NCI-H460 (cell line): Measurements from ENCODE around the gene TRIM54. TPM values are rescaled to one million over a fixed set of nuclear protein-coding genes. Genes with fewer than 3 reads are reported as not detected.
"Not testable (repeated sequence)": the region's sequence is repeated elsewhere in the genome, so short reads cannot be mapped to it uniquely, and the experiment has no call there.

Experiments
- DNase-seq: peaks from one replicate; pipeline ENCODE4 v3.0.0-alpha.2; 2016; ENCODE audit warnings: low read depth; ENCODE audit errors: extremely low read depth
- total RNA-seq: library from RNA; depleted of rRNA; stranded (reverse); fragments of >200 nt; shearing (Covaris generic); gene quantifications from 2 replicates; pipeline ENCODE4 v1.2.3, GENCODE V29; 2014

Gene TRIM54
- total RNA-seq, 1 experiment from 2014 or later: 0.12 TPM

DNA sequence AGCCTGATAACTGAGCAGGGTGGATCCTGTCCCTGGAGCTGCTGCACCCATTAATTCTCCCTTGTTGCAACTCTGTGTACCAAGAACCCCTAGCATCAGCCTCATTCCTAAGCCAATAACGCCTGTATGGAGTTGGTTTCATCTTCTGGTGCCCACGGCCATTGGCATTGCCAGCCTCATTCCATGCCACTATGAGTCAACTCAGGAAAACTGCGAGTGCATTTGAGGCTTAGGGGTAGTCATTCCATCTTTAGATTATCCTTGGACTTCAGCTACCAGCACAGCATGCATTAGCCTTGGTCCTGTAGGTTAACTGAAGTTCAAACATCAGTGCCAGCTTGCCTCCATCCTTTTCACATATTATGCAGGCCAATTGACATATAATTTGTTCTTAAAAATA, 1.4 kb upstream of the TRIM54 start:
- DNase-seq: no peak

DNA sequence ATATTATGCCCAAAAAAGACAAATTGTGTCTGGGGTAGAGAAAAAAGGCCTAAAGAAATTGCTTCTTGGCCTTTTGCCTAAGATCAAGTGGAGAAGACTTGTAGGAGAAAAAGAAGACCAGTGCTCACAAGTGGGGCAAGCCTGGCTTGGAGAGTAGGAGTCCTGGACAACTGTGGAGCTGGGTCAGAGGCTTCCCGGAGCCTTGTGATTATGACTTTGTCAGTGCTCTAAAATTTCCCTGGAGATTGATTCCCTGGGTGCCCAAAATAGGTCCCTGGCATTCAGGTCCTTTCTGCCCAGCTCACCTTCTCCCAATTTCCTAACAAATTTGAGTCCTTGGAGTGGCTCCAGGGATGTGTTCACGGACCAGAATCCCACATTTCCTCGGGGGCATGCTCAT, 787 bp upstream of the TRIM54 start:
- DNase-seq: no peak

DNA sequence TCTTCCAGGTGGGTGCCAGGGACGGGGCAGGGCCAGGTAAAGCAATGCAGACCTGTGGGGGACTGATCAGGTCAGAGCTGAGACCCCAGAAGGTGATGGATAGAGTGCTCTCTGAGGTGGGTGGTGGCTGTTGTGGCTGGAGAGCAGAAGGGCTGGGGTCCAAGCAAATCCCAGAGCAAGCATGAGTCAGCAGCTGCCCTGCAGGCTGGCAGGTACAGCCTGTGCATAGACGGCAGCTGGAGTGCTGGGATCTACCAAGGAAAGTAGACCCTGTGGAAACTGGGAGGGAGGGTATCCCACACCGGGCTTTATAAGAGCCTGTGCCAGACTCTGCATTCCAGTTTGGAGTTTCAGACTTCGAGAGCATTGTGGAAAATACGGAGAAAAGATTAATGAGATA, 663 bp downstream of the TRIM54 start:
- DNase-seq: no peak

DNA sequence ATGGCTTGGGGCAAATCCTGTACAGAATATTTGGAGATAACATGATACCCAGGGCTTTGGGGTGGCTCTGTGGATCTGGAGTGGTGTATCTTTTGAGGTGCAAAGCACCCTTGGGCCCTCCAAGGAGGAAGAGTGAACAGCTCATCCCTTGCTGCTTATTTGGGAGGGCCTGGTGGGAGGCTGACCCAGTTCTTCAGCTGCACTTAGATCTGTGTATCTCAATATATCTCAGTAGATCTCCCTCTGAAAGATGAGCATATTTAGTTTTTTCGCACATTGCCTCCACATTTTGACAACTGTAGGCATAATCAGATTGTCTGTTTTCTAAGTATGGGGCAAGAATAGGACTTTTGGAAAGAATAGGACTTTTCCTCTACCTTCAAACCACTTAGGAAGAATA, 2.8 kb downstream of the TRIM54 start:
- DNase-seq: no peak

DNA sequence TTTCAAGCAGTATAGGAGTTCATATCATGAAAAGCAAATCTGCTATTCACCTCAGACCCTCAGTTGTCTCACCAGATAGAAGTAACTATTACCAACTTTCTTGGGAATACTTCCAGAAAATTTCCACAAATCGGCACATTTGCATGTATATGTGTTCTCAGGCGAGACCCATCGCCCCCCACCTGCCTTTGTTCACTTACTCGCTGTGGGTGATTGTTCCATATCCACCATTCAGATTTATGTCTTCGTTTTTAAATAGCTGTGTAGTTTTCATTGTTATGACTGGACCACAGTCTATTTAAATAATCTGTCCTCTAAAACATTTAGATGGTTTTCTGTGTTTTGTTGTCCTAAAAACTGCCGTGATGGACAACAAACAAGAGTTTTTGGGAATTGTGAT, 3.3 kb downstream of the TRIM54 start:
- DNase-seq: no peak

DNA sequence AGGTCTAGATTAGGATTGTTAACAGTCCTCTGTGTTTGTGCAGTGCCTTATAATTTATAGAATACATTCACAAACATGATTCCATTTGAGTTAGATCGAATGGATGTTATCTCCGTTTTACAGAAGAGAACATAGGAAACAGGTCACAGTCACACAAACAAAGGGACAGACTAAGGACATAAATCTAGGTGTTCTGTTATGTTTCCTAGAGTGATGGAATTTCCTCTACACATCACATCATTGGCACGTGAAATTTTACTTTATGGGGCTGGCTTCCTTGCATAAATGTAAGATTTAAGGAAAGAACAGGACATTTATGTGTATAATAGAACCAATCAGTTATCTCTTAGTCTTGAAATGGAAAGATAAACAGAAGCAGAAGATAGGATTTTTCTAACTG, 6.4 kb downstream of the TRIM54 start:
- DNase-seq: no peak

DNA sequence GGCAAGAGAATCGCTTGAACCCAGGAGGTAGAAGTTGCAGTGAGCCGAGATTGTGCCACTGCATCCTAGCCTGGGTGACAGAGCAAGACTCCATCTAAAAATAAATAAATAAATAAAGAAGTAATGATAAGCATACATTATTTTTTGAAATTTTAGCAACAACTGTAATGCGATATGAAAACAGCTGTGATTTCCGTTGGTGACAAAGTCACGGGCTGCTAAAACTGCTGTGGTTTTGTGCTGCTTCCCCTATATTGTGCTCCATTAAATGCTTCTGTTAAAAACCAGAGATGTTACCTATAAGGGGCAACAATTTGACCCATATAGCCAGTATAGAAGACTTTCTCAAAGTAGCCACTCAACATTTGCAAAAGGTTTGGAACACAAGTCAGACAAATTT, 8.3 kb downstream of the TRIM54 start:
- no peak for DNase-seq

DNA sequence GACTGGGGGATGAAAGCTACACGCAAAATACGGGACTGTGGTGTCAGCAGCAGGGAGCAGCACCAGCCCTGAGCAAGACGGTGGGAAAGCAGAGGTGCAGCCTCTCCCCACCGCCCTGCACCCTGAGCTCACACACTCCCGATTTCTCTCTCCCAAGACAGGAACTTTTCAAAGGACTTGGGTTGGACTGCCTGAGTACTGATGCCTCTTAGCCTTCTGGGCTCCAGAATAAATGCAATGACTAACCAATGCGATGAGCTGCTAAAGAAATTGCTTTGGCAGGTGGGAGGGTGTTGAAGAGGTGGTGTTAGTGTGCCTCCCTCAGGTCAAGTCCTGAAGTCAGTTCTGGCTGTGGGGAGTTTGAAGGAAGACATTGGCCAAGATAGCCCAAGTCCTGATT, 9.6 kb downstream of the TRIM54 start:
- no peak for DNase-seq

DNA sequence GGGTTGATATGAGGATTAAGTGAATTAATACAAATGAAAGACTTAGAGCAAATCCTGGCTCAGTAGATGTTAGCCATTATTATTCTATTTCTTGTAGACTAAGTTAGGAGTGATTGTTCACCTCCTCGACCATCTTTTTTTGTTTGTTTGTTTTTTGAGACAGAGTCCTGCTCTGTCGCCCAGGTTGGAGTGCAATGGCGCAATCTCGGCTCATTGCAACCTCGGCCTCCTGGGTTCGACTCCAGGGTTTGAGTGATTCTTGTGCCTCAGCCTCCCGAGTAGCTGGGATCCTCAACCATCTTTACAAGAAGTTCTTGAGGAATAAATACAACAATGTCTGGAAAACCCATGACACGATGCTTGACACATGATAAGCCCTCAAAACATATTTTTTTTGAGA, 12.7 kb downstream of the TRIM54 start:
- DNase-seq: no peak

DNA sequence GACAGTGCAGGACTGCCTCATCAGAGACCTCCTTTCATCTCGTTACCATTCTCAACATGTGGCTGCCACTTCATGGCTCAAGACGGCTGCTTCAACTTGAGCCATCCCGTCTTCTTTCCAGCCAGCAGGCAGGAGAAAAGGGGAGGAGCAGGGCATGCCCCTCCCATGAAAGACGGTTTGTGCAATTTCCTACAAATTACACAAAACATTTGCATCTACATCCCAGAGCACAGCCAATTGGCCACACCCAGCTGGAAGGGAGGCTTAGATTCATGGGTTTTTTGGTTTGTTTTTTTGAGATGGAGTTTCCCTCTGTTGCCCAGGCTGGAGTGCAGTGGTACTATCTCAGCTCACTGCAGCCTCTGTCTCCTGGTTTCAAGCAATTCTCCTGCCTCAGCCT, 14.3 kb downstream of the TRIM54 start:
- DNase-seq: no peak

DNA sequence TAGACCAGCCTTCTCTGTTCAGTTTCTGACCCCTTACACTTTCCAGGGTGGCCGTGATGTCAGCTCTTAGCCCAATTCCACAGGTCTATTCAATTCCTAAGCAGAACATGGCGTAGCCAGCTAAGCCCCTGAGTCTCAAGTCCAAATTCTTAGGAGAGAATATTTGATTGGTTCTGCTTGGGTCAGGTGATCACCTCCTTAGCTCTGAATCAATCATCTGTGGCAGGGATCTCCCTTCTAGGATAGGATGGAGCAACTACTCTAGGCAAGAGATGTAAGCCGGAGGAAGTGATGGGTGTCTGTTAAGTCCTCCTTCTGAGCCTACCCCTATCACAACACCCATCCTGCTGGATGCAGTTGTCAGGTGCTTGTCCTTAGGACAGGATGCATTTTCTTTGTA, 15.0 kb downstream of the TRIM54 start:
- DNase-seq: no peak

DNA sequence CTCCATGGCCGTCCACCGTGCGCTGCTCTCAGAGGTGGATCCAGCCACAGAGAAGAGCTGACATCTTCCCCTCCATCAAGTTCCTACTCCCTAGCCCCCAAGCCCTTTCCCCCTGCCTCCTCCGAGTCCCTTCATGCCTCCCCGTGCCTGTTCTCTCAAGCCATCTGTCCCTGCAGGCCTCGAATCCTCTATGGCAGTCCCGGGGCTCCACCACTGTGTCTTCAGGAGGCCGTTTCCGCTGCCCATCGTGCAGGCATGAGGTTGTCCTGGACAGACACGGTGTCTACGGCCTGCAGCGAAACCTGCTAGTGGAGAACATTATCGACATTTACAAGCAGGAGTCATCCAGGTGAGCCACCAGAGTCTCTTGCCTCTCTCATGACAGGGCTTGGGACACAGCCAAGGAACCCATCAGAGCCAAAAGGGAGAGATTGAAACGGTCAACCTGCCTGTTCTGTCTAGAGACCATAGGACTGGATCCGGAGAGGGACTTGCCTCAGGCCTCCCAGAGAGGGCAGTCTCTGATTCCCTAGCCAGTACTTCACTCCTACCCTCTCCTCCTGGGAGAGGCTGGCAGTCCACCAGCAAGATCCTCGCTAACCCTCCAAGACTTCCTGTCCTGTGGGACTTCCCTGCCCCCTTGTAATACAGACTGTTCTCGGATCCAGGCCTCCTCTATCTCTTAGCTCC, 16.3 kb downstream of the TRIM54 start:
- DNase-seq: no peak

DNA sequence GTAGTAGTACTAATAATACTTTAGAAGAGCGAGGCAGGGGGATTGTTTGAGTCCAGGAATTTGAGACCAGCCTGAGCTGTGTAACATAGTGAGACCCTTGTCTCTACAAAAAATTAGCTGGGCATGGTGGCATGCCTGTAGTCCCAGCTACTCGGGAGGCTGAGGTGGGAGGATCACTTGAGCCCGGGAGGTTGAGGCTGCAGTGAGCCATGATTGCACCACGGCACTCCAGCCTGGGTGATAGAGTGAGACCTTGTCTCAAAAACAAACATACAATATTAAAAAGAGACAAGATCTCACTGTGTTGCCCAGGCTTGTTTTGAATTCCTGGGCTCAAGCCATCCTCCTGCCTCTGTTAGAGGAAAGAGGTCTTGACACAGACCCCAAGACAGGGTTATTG, 18.4 kb downstream of the TRIM54 start:
- DNase-seq: not testable (repeated sequence)

DNA sequence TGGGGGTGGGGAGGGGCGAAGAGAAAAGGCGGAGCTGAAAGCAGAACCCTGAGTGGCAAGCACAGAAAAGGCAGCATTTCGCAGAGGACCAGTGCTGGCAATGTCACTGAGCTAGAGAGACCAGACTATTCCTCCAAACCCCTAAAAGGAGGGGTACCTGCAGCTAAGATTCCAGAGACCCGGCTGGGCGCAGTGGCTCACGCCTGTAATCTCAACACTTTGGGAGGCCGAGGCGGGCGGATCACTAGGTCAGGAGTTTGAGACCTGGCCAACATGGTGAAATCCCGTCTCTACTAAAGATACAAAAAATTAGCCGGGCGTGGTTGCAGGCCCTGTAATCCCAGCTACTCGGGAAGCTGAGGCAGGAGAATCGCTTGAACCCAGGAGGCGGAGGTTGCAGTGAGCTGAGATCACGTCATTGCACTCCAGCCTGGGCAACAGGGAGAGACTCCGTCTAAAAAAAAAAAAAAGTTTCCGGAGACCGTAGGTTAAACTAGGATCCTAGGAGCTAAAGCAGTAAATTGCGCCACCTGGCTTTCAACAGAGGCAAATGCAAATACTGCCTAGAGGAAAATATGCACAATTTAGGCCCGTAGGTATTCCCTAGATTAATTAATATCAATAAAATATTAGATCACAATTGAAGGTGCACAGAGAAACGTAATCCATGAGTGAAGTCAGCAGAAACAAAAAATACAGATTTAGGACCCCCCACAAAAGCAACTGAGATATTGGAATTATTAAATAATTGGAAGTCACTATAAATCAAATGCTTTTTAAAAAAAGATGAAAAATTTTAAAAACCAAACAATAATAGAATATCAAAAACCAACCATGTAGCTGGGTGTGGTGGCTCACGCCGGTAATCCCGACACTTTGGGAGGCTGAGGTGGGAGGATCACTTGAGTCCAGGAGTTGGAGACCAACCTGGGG, 21.1 kb downstream of the TRIM54 start:
- DNase-seq: peak; percentile 78

DNA sequence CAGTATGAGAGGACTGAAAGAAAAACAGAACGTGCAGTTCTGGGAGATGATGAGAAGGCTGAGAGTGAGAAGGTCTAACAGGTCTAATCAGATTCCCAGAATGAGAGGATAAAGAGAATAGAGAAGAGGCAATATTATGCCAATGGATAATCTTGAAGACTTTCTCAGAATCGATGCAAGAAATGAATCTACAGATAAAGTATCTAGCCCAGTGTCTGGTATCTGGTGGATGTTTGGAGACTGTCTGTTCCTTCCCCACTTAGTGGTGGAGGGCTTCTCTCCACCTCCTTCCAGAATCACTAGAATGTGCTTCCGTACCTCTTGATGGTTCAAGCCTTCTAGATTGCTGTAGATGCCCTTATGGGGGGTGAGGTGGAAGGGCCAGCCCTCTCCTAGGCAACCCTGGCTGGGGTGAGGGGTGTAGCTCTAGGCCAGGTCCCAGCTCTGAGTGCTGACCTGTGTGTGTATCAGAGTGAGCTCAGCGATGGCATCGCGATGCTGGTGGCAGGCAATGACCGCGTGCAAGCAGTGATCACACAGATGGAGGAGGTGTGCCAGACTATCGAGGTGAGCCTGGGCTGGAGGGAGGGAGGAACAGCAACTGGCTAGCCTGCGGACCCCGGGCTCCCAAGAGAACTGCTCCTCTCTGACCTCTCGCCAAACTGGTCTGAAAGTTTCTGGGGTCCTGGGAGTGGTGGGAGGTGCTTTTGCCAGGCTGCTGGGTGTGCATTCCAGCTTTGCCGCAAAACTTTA, 22.4 kb downstream of the TRIM54 start:
- no peak for DNase-seq

DNA sequence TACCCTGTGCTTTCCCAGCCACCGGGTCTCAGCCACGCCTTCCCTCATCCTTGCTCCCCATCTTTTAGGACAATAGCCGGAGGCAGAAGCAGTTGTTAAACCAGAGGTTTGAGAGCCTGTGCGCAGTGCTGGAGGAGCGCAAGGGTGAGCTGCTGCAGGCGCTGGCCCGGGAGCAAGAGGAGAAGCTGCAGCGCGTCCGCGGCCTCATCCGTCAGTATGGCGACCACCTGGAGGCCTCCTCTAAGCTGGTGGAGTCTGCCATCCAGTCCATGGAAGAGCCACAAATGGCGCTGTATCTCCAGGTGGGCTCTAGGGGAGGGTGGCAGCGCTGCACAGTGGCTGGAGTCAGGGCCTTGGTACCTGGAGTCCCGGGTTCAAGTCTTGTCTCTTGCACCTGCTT, 23.3 kb downstream of the TRIM54 start:
- DNase-seq: no peak

DNA sequence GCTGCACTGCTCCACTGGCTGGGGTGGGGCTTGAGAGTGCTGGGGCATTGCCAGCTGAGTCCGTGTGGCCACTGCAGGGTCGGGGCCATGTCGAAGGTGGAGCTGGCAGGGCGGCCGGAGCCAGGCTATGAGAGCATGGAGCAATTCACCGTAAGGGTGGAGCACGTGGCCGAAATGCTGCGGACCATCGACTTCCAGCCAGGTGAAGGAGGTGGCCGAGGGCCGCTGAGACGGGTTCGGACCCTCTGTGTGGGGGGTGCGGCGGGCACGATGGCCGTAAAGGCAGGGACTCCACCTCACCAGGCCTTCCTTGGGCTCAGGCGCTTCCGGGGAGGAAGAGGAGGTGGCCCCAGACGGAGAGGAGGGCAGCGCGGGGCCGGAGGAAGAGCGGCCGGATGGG, 23.9 kb downstream of the TRIM54 start:
- no peak for DNase-seq

DNA sequence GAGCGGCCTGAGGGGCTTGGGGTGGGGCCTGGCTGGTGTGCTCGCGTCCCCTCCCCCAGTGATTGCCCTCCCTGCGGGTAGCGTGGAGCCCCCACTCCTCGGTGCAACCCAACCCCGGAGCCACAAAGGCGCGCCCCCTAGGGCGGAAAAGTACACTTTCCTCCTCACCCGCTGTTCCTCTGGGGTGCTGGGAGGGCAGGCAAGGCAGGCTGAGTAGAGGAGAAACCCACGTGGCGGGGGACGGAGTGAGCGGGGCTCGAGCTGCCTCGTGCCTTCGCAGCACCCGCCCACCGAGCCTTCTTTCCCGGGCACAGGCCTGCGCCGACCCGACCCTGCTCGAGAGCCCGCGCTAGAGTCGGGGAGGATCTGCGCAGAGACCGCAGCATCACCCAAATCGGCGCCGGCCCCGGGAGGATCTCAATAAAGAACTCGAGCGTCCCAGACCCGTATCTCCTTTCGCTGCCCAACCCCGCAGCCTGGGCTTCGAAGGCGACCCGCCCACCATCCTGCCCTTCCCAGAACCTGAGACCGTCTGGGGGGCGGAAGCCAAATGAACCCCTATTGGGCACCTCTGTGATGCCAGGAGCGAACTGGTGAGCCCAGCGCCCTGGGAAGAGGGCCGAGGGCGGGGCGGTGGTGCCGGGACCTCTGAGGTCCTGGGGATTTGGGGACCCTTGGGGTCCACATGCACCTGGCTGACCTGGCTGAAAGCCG, 24.5 kb downstream of the TRIM54 start:
- DNase-seq: no peak

DNA sequence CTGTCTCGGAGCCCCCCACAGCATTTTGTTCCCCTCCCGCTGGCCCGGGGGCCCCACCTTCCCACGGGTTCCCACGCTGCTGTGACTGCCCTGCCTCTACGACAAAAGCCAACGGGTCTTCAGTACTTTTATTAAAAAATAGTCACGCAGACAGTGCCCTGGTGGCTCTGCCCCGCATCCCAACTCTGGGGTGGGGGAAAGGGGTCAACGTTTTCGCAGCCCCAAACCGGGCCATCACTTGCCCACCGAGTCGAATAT, 25.0 kb downstream of the TRIM54 start:
- DNase-seq: no peak

DNA sequence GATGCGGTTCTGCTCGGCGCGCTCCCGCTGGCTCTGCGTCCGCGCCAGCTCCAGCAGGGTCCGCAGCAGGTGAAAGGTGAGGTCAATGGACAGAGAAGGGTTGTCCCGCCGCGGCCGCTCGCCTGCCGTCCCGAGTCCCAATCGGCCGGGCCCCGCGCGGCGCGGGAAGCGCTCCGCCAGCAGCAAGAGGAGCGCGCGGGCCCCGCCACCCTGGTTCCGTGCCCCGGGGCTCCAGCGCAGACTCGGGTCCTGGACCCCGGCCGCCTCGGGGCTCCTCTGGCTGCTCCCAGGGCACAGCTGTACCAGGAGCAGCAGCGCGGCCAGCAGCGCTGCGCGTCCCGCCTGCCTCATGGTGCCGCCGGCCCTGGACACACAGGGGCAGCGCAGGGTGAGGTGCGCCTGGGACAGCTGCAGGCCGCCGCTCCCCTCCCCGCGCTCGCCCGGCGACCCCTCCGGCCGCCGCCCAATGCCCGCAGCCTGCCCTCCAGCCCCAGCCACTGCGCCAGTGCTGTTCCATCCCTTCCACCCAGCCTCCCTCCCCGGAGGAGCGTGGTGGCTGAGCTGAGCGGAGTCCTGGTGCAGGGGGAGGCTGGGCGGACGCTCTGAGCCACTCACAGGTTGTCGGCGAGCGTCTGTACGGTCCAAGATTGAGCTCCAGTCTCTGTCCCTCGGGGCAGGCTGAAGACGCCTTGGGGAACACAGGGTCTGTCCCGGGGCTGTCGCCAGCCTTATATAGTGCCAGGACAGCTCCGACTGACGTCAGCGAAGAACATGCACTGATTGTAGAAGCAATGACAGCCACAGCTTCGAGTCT, 25.5 kb downstream of the TRIM54 start:
- no peak for DNase-seq
